HG02759 (cell line): Measurements from ENCODE around the gene DDC.
"Not testable (repeated sequence)": the region's sequence is repeated elsewhere in the genome, so short reads cannot be mapped to it uniquely, and the experiment has no call there.

Experiments used
- ATAC-seq: cut with Tn5 transposase; IDR thresholded peaks from one replicate; pipeline ENCODE4 v1.9.1; 2021; ENCODE audit warnings: mild to moderate bottlenecking, moderate library complexity; ENCODE audit not compliant: unreplicated experiment

The DDC gene

GRCh38 chr7:50459183-50459582, 106.0 kb downstream of the DDC start:
- not testable (repeated sequence) for ATAC-seq

- ATAC-seq, result not testable (repeated sequence)
Observed at GRCh38 chr7:50458651-50459050, 106.6 kb downstream of the DDC start.

- ATAC-seq, result no peak
Observed at GRCh38 chr7:50456371-50457123, 108.7 kb downstream of the DDC start.

DNA sequence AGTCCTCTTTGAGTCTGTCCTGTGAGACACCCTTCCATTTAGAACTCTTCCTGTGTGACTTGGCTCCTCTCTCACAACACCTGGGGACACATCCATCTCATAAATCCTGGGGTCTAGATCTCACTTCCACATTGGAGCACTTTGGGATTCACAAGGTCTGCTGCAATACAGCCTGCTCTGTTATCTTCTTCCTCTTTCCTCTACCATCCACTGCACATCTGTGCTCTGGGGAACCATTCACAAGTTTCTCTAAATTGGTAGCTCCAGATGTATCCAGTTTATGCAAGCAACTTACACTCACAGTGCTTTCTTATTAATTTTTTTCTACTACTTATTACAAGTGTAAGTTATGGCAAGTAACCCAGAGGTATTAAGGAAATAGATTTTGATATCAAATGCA, 109.5 kb downstream of the DDC start:
- ATAC-seq, result no peak

DNA sequence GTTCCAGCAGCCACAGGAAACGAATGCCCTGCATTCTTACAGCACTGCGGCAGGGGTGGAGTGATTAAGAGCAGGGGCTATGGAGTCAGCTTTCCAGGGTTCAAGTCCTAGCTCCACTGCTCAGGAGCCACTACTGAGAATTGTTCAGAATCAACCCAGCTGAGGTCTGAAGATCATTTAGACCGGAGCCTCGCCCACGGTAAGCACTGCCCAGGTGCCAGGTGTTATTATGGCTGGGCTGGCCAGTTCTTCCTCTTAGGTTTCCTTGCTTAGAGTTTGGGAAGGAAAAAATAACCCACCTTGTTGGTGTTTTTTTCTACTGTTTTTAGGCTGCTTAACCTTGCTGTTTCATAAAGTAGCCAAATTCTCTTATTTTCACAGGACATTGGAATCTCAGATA, 110.2 kb downstream of the DDC start:
- ATAC-seq, result no peak

GRCh38 chr7:50450590-50451032, 114.6 kb downstream of the DDC start:
- ATAC-seq, result peak; percentile 21

DNA sequence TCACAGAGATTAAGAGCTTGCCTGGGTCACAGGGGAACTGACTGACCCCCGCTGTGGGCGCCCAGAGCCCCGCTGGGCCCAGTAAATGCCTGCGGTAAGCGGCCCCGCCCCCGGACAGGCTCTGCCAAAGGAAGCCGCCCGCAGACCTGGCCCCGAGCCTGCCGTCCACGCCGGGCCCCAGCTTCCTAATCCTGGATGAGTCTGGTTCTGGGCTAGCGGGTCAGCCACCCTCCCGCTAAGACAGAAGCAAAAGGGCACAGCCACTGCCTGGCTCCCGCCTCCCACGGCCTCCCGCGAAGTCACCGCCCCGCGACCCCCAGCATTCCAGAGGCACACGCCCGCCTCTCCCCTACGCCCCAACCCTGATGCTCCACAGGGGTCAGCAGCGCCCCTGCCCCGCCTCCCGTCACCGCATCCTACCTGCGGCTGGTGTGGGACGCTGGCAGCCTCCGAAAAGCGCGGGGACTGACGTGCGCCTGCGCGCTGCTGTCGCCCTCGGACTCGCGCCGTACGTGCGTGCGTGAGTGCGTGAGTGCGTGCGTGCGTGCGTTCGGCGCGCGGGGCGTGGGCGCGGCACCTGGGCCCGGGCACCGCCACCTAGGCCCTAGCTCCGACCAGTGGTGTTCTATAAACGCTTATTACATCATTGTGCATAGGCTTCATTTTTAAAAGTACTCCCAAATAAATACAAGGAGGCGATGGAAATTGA, 115.2 kb downstream of the DDC start, which contains the start of gene FIGNL1:
FIGNL1 (minus strand) TSS at position 470 of the 709 bp plus-strand sequence. CDS start 3,063 bp downstream, outside the sequence.
- ATAC-seq, result peak; percentile 91

DNA sequence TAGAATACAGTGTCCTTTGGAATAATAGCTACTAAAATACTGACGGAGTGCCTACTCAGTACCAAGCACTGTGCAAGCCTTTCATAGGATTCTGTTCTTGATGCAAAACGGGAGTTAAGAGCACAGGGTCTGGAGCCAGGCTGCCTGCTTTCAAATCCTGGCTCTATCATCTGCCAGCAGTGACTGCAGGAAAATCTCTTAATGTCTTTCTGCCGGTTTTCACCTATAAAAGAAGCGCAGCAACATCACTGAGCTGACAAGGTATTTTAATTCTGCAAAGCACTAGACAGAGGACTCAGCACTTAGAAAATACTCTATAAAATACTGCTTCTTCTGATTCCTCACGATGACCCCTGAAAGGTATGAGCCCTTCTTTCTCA, 115.7 kb downstream of the DDC start:
- ATAC-seq, result no peak

DNA sequence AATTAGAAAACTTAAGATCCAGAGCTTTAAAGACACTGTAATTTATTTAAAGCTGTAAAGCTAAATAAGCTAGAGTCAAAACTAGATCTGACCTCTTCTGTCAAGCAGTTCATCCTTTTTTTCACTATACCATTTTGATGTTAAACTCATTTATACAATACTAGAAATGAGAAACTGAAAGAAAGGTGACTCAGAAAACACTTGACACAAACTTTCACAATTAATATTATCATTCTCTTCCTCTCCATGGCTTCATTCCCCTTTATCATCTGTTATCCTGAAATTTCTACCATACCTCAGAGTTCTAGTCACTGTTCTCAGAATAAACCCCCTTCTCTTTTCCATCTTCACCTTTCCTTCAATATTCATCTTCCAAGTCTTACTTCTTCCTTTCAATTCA, 116.4 kb downstream of the DDC start:
- no peak for ATAC-seq

GRCh38 chr7:50446542-50446960, 118.7 kb downstream of the DDC start:
- peak; percentile 29 for ATAC-seq

DNA sequence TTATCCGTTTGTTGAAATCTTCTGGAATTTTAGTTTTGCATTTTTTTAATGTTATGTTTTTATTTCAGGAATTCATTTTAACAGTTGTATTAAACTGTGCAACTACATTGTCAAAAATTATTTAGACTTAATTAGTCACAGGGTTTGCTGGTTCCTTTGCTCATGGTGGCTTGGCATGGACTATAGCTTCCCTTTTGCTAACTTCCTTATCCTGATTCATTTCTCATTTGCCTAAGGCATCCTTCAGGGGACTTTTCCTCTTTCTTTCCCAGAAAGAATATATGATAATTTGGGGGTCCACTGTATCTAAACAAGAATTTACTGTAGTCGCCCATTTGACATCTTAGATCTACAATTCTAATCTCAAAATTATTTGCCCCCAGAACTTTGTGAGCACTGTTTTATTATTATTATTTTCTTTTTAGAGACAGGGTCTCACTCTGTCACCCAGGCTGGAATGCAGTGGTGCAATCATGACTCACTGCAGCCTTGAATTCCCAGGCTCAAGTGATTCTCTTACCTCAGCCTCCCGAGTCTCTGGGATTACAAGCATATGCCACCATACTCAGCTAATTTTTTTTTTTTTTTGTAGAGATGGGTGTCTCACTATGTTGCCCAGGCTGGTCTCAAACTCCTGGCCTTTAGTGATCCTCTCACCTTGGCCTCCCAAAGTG, 128.9 kb downstream of the DDC start:
- ATAC-seq, result no peak

- no peak for ATAC-seq
Observed at GRCh38 chr7:50431722-50432305, 133.4 kb downstream of the DDC start.

GRCh38 chr7:50431316-50431715, 133.9 kb downstream of the DDC start:
- no peak for ATAC-seq

- ATAC-seq, result no peak
Observed at GRCh38 chr7:50428911-50429310, 136.3 kb downstream of the DDC start.

DNA sequence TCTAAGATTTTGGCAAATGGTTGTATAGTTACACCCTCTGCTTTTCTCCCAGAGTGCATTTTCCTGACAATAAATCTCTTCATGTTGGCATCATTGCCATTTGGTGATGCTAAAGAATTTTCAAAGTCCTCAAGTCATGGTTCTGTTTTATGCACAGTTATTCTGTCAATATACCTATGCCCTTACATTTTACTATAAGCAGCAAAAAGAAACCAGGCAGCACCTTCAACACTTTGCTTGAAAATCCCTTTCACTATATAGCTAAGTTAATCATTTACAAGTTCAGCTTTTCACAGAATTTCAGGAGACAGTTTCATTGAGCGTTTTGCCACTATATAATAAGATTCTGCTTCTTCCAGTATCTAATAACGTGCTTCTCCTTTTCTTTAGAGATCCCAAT, 137.7 kb downstream of the DDC start:
- no peak for ATAC-seq

DNA sequence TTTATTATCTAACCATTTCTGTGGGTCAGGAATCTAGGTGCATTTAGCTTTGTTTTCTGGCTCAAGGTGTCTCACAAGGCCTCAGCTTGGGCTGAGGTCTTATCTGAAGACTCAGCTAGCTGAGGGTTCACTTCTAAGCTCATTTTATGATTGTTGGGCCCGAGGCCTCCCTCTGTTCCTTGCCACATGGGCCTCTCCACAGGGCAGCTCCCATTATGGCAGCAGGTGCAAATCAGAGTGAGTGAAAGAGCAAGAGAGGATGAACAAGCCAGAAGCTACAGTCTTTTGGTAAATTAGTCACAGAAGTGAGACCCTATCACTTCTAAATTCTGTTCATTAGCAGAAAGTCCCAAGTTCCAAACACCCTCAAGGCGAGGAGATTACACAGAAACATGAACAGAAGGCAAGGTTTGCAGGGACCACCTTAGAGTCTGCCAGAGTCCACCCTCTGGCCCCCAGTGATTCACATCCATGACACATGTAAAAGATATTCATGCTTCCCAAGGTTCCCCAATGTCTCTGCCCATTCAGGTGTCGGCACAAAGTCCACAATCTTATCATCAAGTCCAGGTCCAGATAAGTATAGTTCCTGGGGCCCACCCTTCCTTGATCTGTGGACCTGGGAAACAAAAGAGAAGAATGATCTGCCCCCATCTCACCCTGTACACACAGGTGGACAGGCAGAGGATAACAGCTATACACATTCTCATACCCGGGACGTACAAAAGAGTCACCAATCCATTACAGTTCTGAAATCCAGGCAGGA, 138.7 kb downstream of the DDC start:
- ATAC-seq, result no peak

DNA sequence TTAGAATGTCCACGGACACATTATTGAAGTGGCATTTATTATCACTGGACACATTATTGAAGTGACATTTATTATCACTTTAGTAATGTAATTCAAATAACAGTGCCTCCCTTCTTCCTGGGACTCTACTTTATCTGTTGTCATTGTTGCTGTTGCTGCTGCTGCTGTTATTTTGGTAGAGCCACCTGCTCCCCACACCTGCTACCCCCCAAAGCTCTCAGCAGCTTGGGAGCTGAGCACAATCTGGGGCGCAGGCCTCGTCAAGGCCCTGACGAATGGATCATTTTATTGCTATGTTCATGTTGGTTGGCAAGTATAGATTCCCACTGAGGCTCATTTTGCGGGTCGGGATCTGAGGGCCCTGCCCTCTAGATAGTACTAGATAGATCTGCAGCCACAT, 139.9 kb downstream of the DDC start:
- ATAC-seq, result no peak

- ATAC-seq, result no peak
Observed at GRCh38 chr7:50423860-50424259, 141.3 kb downstream of the DDC start.

DNA sequence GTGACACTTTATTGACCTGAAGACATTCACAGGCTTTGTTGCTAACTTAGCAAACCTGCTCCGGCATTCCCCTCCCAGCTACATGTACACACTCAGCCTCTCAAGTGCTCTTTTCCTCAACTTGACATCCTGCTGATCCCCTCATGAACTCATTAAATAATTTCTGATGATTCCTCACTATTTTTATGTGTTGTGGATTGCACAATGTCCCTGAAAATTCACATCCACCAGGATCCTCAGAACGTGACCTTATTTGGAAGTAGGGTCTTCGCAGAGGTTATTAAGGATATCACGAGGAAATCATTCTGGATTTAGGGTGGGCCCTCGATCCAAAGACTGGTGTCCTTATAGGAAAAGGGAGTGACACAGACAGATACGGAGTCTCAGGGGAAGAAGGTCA, 142.3 kb downstream of the DDC start:
- no peak for ATAC-seq

DNA sequence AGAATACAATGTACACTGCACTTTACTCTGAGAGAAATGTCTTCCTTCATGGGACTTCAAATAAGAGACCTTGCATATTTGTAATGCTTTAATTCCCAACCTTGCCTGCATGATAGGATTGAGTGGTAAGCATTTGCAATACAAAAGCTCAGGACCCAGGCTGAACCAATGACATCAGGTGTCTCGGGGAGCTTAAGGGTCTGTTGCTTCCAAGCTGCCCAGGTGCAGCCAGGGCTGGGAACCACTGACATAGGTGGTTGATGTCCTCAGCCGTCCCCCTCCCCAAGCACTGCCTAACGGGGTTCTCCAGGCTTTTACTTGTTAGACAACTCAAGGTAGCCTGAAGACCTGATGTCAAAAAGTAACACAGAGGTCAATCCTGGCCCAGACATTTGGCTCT, 144.2 kb downstream of the DDC start:
- no peak for ATAC-seq
